ENCODE data around the gene SLC22A25.
"Not testable (repeated sequence)": the region's sequence is repeated elsewhere in the genome, so short reads cannot be mapped to it uniquely, and the experiment has no call there.

The SLC22A25 gene

DNA sequence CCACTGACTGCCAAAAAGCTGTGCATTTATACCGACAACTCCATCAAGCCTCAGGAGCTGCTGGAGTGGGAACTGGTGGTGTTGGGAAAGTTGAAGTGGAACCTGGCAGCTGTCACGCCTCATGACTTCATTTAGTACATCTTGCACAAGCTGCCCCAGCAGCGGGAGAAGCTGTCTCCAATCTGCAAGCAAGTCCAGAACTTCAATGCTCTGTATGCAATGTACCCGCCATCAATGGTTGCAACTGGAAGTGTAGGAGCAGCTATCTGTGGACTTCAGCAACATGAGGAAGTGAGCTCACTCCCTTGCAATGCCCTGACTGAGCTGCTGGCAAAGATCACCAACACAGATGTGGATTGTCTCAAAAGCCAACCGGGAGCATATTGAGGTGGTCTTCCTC is at the start of gene SLC22A25:
Gene SLC22A25, minus strand, starts transcription at position 67 of the 400 bp plus-strand sequence. CDS start 13,947 bp downstream, outside the sequence.
- FAIRE-seq, result no peak

DNA sequence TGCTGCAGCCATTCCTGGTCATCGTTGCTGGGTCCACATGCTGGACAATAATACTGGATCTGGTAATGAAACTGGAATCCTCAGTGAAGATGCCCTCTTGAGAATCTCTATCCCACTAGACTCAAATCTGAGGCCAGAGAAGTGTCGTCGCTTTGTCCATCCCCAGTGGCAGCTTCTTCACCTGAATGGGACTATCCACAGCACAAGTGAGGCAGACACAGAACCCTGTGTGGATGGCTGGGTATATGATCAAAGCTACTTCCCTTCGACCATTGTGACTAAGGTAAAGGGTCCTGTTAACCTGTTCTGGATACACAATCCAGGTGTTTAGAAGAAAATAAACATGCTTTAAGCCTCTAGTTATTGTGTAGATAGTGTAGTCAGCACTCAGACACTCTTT is 46.9 kb upstream of the SLC22A25 start:
- FAIRE-seq, result no peak

DNA sequence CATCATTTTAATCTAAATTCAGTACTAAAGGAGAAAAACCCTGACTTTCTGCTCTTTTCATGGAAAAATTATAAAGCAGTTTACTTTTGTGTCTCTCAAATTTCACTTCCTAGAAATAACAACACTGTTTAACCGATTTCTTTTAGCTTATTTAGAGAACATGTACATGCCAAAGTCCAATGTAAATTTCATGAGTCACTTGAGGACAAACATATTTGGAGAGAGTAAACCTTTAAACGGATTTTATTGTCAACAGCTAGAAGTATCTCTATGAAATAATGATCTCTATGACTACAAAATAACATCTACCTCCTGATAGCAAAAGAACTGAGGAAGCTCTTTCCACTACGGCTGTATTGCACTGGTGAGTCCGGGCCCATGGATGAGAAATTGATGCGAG is 46.3 kb upstream of the SLC22A25 start:
- FAIRE-seq, result no peak

DNA sequence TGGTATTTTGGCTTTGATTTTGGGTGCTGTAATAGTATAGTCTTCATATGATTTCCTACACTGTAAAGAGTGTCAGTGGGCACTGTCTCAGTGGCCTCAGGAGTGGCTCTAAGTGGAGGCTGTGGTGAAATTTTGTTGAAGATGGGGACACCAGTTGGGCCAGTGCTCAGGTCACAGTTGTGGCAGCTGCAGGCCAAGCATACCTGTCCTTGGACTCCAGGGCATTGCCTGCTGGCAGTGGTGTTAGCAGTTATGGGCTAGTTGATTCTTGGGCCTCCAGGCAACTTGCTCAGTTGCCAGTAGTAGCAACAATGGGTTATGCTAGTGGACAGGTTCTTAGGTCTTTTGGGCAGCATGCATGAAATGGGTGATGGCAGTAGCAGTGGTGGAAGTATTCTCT is 39.2 kb upstream of the SLC22A25 start:
- no peak for FAIRE-seq

DNA sequence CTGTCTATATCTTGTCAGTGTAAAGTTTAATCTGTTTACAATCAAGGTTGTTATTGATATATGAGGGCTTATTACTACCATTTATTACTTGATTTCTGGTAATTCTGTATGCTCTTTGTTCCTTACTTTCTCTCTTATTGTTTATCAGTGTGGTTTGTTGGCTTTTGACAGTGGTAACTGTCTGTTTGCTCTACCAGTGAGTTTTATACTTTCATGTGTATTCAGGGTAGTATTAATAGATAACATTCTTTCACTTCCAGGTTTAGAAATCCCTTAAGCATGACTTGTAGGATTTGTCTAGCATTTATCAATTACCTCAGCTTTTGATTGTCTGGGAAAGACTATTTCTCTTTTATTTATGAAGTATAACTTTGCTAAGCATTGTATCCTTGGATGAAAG is 37.5 kb upstream of the SLC22A25 start:
- FAIRE-seq, result no peak

DNA sequence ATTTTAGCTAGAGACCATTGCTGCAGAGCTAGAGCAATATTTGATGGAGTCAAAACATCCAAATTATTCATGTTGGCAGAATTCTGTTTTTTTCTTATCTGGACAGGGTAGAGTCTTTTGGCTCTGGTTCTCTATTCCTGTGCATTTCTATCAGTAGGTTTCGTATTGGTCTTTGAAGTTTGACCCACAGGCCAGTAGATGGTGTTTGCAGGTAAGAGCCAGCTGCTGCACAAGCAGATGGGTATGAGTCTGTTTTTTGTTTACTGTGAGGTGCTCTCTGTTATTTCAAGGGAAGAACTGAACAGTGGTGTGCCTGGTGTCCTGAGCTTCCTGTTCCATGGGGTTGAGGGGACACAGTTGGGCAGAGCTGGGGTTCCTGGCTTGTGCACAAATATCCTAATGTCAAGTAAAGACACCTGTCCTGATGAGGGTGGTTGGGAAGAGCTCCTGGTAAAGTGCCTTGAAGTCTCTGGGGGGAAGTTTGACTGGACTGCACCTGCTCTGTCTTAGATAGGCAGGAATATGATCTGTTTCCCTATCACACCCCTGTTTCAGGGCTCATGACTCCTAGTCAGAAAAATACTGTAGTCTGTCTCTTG is 34.0 kb upstream of the SLC22A25 start:
- no peak for FAIRE-seq

DNA sequence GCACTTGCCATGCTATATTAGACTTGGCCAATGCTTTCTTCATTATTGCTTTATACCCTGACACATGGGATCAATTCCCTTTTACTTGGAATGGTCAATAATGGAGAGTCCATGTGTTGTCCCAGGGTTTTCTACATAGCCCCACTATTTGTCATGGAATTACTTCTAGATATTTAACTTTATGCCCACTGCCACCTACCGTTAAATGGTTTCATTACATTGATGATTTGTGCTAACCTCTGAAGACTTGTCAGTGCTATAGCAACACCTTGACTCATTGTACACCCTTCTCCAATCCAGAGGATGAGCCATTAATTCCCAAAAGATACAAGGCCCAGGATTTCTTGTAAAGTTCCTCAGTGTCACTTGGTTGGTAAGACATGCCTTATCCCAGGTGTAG is 31.4 kb upstream of the SLC22A25 start:
- no peak for FAIRE-seq

DNA sequence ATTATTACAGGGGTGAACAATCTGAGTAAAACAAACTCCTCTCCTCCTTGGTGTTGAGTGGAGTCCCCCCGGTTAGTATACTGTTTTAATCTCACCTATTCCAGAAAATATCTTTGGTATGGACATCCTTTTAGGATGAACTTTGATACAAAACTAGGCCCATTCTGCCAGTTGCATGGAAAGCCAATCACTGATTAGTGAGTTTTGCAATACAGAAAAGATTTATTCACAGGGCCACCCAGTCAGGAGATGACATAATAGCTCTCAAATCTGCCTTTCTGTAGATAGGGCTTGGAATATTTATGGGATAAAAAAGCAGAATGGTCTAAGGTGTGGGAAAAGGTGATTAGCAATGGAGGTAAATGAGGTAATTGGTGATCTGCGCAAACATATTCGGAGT is 30.3 kb upstream of the SLC22A25 start:
- FAIRE-seq, result no peak

DNA sequence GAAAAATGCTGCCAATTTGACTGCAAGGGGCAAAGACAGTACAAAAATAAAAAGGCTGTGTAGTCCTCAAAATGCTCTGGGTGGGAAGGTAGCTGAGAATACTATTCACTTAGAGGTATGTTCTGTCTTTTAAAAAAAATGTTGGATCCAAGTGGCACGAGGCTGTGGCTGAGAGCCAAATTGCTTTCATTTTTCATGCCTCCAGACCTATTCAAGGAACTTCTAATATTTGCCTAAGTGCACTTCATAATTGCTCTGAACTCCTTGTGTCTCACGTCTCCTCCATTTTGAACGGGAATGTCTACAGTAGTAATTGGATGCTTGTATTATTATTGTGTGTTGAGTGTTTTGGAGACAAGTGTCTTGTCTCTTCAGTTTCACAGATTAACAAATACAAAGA is 19.1 kb upstream of the SLC22A25 start:
- no peak for FAIRE-seq

DNA sequence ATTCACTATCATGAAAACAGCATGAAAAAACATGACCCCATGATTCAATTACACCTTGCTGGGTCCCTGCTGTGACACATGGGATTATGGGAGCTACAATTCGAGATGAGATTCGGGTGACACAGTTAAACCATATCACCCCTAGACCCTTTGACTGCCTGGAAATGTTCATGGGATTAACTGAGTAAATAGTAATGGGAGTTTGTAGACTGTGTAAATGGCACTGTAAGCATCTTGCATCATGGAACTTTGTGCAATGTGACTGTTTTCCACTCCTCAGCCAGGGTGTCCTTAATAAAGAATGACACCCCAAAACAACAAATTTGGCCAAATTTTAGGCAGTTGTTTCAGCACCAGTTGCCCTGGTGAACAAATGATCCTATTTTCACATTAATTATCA is 7.9 kb upstream of the SLC22A25 start:
- FAIRE-seq, result no peak

DNA sequence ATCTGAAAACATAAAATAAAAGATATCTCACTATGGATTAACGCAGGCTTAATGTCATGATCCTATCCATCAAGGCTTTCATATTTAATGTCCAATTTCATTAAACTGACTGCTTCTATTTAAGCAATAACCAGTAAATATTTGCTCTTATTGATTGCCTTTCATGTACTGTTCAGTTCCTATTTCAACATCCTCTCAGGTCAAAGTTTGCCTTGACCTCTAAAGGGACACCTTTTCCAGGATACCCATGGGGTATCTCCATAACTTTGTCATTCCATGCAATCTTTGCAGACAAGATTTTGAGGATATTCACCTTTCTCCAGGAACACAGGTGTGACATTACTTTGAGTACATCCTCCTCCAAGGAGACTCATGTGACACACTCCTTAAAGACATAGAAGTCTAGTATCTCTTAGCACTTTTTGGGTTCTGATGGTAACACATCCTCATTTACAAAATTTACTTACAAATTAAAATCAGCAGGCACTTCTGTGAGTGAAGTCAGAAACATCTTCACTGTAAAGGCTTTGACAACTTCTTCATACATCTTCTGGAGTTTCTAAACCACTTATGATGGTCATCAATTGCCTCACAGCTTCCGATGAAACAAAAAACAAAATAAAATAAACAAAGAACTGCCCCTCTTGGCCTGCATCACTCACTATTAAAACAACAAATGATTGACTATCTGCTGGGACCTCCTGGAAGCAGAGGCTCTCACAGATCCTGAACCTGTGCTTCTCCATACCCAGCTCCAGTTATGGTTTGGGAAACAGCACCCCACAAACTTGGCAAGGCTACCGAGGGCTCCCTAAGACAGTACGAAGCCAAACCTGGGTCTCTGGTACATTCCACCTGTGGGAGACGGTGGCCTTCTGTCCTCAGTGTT is 7.0 kb upstream of the SLC22A25 start:
- FAIRE-seq, result no peak

DNA sequence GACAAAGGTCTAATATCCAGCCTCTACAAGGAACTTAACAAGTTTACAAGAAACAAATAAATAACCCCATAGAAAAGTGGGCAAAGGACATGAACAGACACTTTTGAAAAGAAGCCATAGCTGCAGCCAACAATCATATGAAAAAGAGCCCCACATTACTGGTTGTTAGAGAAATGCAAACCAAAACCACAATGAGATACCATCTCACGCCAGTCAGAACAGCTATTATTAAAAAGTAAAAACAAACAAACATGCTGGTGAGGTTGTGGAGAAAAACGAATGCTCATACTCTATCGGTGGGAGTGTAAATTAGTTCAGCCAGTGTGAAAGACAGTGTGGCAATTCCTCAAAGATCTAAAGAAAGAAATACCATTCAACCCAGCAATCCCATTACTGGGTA is 5.6 kb upstream of the SLC22A25 start:
- FAIRE-seq, result no peak

DNA sequence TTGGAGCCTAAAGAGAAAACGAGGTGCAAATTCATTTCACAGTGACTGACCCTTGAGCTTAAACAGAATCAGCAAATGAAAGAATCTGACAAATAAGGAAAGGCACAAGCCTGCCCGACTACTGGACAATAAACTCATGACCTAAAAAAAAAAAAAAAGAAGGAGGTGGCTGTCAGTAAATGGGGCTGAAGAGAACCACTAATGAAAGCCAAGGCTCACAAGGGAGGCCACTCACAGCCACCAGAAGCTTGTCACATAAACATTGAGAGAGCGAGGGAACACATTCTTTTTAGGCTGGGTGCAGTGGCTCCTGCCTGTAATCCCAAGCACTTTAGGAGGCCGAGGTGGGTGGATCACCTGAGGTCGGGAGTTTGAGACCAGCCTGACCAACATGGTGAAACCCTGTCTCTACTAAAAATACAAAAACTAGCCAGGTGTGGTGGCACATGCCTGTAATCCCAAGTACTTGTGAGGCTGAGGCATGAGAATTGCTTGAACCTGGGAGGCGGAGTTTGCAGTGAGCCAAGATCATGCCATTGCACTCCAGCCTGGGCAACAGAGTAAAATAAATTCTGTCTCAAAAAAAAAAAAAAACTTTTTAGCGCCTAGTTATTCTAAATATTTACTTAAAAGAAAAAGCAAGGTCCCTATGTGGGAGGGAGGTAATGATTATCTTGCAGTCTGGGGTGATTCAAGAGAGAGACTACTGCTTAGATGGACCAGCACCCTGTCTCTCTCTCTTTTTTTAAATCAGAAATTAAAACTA is 4.0 kb upstream of the SLC22A25 start:
- not testable (repeated sequence) for FAIRE-seq

DNA sequence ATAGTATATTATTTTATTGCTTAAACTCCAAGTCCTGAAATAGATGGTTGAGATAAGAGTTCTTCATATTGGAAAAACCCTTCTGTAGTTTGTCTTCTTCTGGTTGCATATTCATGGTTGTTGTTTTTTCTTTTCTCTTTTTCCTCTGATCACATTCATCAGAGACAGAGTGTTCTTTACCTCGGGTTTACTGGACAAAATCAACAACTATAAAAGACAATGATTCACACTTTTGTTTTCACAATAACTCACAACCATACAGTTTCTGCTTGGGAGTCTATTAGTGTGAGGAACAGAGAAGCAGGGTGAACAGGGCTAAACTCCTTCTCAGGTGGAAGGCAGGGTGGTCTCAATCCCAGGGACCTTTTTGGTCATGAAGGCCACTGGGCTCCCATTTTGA is 2.6 kb upstream of the SLC22A25 start:
- no peak for FAIRE-seq

DNA sequence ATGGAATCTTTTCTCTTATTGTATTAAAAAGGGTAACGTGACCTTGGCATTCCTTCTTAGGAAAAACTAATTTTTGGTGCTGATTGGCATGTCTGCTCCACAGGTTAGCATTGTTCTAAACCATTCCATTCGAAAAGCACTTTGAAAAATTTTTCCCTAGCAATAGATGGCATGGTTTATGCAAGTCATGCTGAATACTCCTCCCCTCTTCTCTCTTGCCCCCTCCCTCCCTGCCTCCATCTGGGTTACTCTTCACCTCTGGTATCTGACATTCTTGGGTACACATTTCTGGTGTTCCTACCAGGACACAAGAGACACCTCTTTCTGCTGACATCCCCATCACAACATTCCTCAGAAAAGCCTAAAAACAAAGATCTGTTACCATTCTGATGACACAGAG is 1.5 kb upstream of the SLC22A25 start:
- no peak for FAIRE-seq

DNA sequence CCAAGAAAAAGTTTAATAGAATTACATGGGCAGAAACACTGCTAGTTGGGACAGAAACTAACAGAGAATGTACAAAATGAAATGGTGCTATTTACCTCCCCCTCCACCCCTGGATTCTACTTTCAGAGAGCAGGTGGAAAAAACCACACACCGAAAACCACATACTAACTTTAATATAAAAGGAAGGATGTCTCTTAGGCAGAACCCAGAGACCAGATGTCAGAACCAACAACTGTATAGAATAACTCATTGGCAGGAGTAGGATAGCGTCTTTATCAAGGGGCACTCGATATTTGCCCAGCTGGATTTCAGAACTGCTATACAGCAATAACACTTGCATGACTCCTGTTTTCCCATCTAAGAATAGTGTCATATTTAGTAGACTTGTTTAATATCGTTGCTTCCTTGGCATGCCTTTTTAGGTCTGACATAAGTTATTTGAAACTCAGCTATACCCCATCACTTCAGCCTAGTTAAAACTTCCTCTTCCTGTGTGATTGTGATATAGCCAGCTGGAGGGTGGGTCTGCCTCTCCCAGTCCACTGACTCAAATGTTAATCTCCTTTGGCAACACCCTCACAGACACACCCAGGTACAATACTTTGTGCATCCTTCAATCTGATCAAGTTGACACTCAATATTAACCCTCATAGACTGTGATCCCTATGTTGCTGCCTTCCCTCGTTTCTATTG is 1.2 kb downstream of the SLC22A25 start:
- FAIRE-seq, result no peak

DNA sequence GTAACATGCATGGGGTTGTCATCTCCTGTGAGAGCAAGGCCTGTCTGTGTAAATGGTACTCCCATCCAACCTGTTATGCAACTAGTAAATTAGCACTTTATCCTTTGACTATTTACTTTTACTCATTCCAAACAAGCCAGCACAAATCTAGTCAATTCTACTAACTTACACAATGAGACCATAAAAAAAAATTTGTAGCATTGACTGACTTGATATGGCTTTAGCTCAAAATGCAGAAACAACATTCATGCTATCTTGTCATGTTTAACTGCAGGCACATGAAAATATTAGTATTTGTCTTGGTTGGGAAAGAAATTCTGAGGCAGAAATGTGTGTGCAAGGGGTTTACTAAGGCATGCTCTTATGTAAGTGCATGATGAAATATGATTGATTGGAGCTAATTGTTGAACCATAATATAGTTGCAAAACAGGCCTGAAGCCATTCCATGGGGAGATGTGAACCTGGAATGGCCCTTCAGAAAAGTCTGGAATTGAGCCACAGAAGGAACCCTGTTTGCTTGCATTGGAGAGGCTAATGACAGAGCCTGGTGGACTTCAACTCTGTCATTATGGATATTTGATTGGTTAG is 2.5 kb downstream of the SLC22A25 start:
- FAIRE-seq, result no peak

DNA sequence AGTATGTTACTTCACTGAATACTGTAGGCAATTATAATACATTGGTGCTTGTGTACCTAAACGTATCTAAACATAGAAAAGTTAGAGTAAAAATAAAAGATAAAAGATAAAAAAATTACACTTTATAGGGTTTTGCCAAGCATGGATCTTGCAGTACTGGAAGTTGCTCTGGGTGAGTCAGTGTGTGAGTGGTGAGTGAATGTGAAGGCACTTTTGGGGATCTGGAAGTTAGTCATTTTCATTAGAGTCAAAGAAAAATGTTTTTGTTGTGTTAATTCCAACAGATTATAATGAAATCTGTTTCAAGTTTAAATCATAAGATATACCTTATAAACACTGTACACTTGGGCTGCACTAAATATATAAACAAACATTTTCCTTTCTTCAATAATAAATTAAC is 3.3 kb downstream of the SLC22A25 start:
- FAIRE-seq, result no peak

DNA sequence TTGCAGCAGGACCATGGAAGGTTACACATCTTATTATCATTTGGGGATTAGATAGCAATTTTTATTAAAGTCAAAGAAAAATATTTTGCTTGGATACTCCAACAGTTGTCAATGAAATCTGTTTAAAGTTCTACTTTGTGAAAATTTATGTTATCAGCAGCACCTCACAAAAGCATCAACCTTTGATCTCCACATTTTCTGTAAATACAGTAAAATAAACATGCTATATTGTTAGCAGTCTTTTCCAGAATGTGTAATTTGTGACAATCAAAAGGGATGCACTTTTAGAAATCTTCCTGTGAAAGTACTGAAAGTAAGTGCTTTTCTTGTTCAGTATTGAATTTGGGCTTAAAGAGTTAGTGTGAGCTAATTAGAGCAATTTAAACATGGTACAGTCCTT is 4.1 kb downstream of the SLC22A25 start:
- FAIRE-seq, result no peak

DNA sequence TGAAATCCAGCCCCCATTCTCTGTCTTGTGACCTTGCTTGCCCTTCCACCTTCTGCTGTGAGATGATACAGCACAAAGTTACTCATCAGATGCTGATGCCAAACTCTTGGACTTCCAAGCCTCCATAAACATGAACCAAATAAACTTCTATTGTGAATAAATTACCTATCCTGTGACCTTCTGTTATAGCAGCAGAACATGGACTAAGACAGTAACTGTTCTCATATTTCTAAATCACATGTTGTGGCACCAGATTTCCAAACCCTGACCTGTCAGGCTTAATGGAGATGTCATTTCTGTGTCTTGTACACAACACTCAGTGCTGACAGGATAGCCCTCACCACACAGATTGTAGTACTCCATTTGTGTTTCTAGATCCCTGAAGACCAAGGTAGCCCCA is 6.0 kb downstream of the SLC22A25 start:
- no peak for FAIRE-seq

DNA sequence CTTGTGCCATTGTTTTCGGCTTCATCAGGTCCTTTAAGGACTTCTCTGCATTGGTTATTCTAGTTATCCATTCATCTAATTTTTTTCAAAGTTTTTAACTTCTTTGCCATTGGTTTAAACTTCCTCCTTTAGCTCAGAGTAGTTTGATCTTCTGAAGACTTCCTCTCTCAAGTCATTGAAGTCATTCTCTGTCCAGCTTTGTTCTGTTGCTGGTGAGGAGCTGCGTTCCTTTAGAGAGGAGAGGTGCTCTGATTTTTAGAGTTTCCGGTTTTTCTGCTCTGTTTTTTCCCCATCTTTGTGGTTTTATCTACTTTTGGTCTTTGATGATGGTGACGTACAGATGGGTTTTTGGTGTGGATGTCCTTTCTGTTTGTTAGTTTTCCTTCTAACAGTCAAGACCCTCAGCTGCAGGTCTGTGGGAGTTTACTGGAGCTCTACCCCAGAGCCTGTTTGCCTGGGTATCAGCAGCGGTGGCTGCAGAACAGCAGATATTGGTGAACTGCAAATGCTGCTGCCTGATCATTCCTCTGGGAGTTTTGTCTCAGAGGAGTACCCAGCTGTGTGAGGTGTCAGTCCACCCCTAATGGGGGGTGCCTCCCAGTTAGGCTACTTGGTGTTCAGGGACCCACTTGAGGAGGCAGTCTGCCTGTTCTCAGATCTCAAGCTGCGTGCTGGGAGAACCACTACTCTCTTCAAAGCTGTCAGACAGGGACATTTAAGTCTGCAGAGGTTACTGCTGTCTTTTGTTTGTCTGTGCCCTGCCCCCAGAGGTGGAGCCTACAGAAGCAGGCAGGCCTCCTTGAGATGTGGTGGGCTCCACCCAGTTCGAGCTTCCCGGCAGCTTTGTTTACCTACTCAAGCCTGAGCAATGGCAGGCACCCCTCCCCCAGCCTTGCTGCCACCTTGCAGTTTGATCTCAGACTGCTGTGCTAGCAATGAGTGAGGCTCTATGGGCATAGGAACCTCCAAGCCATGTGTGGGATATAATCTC is 7.6 kb downstream of the SLC22A25 start:
- FAIRE-seq, result not testable (repeated sequence)

DNA sequence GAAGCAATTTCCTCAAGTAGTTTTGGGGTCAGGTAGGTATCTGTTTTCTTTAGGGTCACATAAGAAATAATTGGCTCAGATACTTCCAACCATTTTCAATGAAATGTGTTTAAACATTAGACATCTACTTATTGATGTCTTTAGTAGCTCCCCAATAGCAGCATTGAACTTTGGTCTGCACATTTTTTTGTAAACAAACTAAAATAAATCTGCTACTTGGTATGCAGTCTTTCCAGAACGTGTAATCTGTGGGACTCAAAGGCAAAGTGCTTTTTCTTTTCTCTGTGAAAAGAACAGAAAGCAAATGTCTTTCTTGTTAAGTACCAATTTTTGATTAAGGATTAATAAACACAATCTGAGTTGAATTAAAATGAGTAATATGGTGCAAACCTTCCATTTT is 13.6 kb downstream of the SLC22A25 start:
- FAIRE-seq, result no peak
